HepG2 (cell line): ENCODE results near the gene SMAD1.

ENCODE experiments used
- CTCF ChIP-seq: sonication (generic); formaldehyde crosslinking; IDR thresholded peaks from 2 replicates; pipeline ENCODE4 v1.5.0; 2020; ENCODE audit warnings: mild to moderate bottlenecking, missing genetic modification reagents, moderate library complexity
- KLF16 ChIP-seq, 2 experiments: sonication (generic) in 1 of 2; formaldehyde crosslinking in 1 of 2; IDR thresholded peaks; 2 replicates each; pipeline versions ENCODE4 v1.6.1 to v1.8.0; 2016 to 2023; ENCODE audit warnings: missing genetic modification reagents in 2 of 2, missing compliant biosample characterization in 1 of 2
- PLRG1 ChIP-seq: fragments of 450-650 bp; conservative IDR thresholded peaks from 2 replicates; pipeline ENCODE4 v1.6.1; 2016
- RELA ChIP-seq: sonication (generic); formaldehyde crosslinking; IDR thresholded peaks from 2 replicates; pipeline ENCODE4 v1.4.0; 2020; ENCODE audit warnings: missing genetic modification reagents
- SUZ12 ChIP-seq: fragments of 150-350 bp; IDR thresholded peaks from 2 replicates; pipeline ENCODE4 v1.6.1; 2014; ENCODE audit warnings: low read depth, low read length
- ZBTB33 ChIP-seq: sonication (generic); formaldehyde crosslinking; IDR thresholded peaks from 2 replicates; pipeline ENCODE4 v1.4.0; 2020; ENCODE audit warnings: missing genetic modification reagents
- ZBTB40 ChIP-seq, 2 experiments: fragments of 450-650 bp in 1 of 2; sonication (generic) in 1 of 2; formaldehyde crosslinking in 1 of 2; IDR thresholded peaks; 2 replicates each; pipeline versions ENCODE4 v1.6.1 to v1.8.0; 2016 to 2022; ENCODE audit warnings: antibody characterized with exemption in 1 of 2, mild to moderate bottlenecking in 1 of 2, missing genetic modification reagents in 1 of 2
- ZKSCAN8 ChIP-seq: IDR thresholded peaks from 2 replicates; pipeline ENCODE4 v1.6.1; 2016; ENCODE audit warnings: borderline replicate concordance, missing genetic modification reagents, missing compliant biosample characterization

- TF ChIP-seq ZBTB40 (IDR thresholded peaks at IDR 0.05) (no peak), ZBTB40 (CRISPR knock-in tag; IDR thresholded peaks at IDR 0.05) (no peak), CTCF (CRISPR knock-in tag) (no peak), ZKSCAN8 (CRISPR knock-in tag) (no peak), SUZ12 (no peak), KLF16 (CRISPR knock-in tag; IDR thresholded peaks at IDR 0.05) (no peak), ZBTB33 (CRISPR knock-in tag) (no peak), RELA (CRISPR knock-in tag) (no peak), PLRG1 (no peak)
Observed at GRCh38 chr4:145567516-145567915, 85.9 kb downstream of the SMAD1 start.
